Measurements from ENCODE around the gene RIPK3. TPM values are rescaled to one million over a fixed set of nuclear protein-coding genes. Genes with fewer than 3 reads are reported as not detected.

RIPK3 gene
- total RNA-seq, 1 donor from 2014 or later = 0.62 TPM

GRCh38 chr14:24325963-24326362, 13.8 kb downstream of the RIPK3 start:
- no peak for TF ChIP-seq CTCF (IDR thresholded peaks at IDR 0.05; ENCODE audit: unreplicated experiment)
- DNase-seq (ENCODE audit: low spot score, unreplicated experiment) = no peak
- Mint-ChIP-seq H3K27ac (no peak overlapping the region), H3K36me3 (ENCODE audit: insufficient read depth) (no peaks in the 10 kb centered on the region), H3K4me1 (ENCODE audit: low read depth) (no peaks in the 10 kb centered on the region), H3K9me3 (ENCODE audit: low read depth) (no peaks in the 10 kb centered on the region), H3K4me3 (ENCODE audit: low read depth) (no peak overlapping the region), H3K27me3 (peaks cover 50% of the 10 kb centered on the region)

GRCh38 chr14:24325041-24325530, 14.7 kb downstream of the RIPK3 start:
- Mint-ChIP-seq H3K36me3 (ENCODE audit: insufficient read depth) (no peaks in the 10 kb centered on the region), H3K27me3 (peaks cover 46% of the 10 kb centered on the region), H3K9me3 (ENCODE audit: low read depth) (no peaks in the 10 kb centered on the region), H3K4me1 (ENCODE audit: low read depth) (no peaks in the 10 kb centered on the region), H3K4me3 (ENCODE audit: low read depth) (no peak overlapping the region), H3K27ac (no peak overlapping the region)
- no peak for TF ChIP-seq CTCF (IDR thresholded peaks at IDR 0.05; ENCODE audit: unreplicated experiment)
- no peak for DNase-seq (ENCODE audit: low spot score, unreplicated experiment)

- no peak overlapping the region for H3K27ac Mint-ChIP-seq
These were observed 15.8 kb downstream of the RIPK3 start for GRCh38 chr14:24324024-24324423.

DNA sequence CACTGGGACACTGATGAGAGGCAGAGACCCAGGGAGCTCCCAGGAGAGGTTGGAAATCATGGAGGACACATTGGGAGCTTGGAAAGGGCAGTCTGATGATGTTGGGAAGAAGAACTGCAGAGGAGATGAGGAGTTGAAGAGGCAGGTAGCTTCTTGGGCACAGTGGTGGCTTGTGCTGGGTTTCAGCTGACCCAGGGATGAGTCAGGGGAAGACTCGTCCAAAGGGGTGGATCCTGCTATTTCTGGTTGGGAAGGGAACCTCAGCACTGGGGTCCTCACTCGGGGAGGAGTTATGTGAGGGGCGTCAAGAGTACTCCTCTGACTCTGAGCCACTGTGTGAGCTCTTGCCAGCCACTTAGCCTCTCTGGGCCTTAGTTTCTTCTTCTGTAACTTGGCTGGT, 16.4 kb downstream of the RIPK3 start:
- Mint-ChIP-seq H3K4me3 (ENCODE audit: low read depth) (no peak overlapping the region), H3K9me3 (ENCODE audit: low read depth) (no peaks in the 10 kb centered on the region), H3K27ac (no peak overlapping the region), H3K36me3 (ENCODE audit: insufficient read depth) (no peaks in the 10 kb centered on the region), H3K27me3 (peaks cover 48% of the 10 kb centered on the region), H3K4me1 (ENCODE audit: low read depth) (no peaks in the 10 kb centered on the region)
- TF ChIP-seq CTCF (IDR thresholded peaks at IDR 0.05; ENCODE audit: unreplicated experiment) = no peak
- DNase-seq (ENCODE audit: low spot score, unreplicated experiment) = no peak

More at GRCh38 chr14:24324024-24324423, 15.8 kb downstream of the RIPK3 start:
- peaks cover 48% of the 10 kb centered on the region for H3K27me3 Mint-ChIP-seq
- H3K4me3 Mint-ChIP-seq (ENCODE audit: low read depth) = no peak overlapping the region
- H3K4me1 Mint-ChIP-seq (ENCODE audit: low read depth) = no peaks in the 10 kb centered on the region
- no peak for DNase-seq (ENCODE audit: low spot score, unreplicated experiment)
- TF ChIP-seq CTCF (IDR thresholded peaks at IDR 0.05; ENCODE audit: unreplicated experiment) = no peak
- H3K36me3 Mint-ChIP-seq (ENCODE audit: insufficient read depth) = no peaks in the 10 kb centered on the region
- H3K9me3 Mint-ChIP-seq (ENCODE audit: low read depth) = no peaks in the 10 kb centered on the region

- no peak overlapping the region for H3K4me3 Mint-ChIP-seq (ENCODE audit: low read depth)
- H3K4me1 Mint-ChIP-seq (ENCODE audit: low read depth) = no peaks in the 10 kb centered on the region
- no peak for DNase-seq (ENCODE audit: low spot score, unreplicated experiment)
- H3K27me3 Mint-ChIP-seq = peaks cover 55% of the 10 kb centered on the region
- H3K36me3 Mint-ChIP-seq (ENCODE audit: insufficient read depth) = no peaks in the 10 kb centered on the region
- H3K9me3 Mint-ChIP-seq (ENCODE audit: low read depth) = no peaks in the 10 kb centered on the region
- H3K27ac Mint-ChIP-seq = no peak overlapping the region
- no peak for TF ChIP-seq CTCF (IDR thresholded peaks at IDR 0.05; ENCODE audit: unreplicated experiment)
These were observed 17.1 kb downstream of the RIPK3 start for GRCh38 chr14:24322672-24323071.

Data from progenitor cell of endocrine pancreas (in vitro differentiated cells).